ENCODE measurements around the gene SLIT3.

DNA sequence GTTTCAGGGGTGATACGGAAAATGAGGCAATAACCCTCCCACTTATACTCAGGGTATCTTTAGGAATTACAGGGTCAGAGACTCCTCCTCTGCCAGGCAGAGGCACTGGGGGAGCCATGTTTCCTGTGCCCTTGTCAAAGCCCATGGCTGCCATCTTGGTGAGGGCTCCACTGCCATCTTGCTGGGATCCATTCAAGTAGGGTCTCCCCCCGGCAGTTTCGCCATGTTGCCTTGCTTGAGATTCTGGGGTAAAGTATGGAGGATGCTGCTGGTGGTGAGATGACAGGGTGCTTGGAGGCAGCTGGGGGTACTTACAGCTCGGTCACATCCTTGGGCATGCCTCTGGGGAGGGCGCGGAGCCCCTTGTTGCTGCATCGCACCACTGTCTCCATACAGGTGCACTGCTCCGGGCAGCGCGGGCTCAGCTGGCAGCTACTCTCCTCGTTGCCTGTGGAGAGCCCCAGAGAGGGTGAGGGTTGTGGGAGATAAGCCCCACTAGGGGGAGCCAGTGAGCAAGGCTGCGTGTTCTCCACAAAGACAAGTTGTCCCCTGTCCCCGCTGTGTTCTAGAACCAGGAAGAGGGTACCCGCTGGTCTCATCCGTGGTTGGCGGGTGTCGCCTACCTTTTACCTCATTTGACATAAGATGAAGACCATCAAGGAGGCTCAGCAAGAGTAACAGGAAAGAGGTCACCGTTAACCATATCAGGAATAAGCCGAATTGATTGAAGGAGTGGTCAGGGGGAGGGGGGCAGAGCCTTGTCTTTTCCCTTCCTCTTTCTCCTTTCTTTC, 552.8 kb downstream of the SLIT3 start:
- no peak for TF ChIP-seq XRCC5 (IDR thresholded peaks at IDR 0.05; ENCODE audit: low read depth, low read length)
- TF ChIP-seq FOXA1 (IDR thresholded peaks at IDR 0.05; ENCODE audit: borderline replicate concordance), result no peak
- no peak for TF ChIP-seq NR2C2 (CRISPR knock-in tag; IDR thresholded peaks at IDR 0.05)
- no peak for TF ChIP-seq NR2C2 (tag; IDR thresholded peaks at IDR 0.05)
- no peak for TF ChIP-seq ZNF217 (CRISPR knock-in tag; IDR thresholded peaks at IDR 0.05)
- TF ChIP-seq CHD2 (IDR thresholded peaks at IDR 0.05; ENCODE audit: low read depth, low read length), result no peak
- TF ChIP-seq USF2 (CRISPR knock-in tag; IDR thresholded peaks at IDR 0.05), result no peak
- TF ChIP-seq FOSL1 (tag; conservative IDR thresholded peaks at IDR 0.05), result no peak
- TF ChIP-seq SREBF2 (CRISPR knock-in tag; IDR thresholded peaks at IDR 0.05), result no peak
